Measurements from ENCODE around the gene PPP3R2.
"Not testable (repeated sequence)": the region's sequence is repeated elsewhere in the genome, so short reads cannot be mapped to it uniquely, and the experiment has no call there.

PPP3R2 gene

DNA sequence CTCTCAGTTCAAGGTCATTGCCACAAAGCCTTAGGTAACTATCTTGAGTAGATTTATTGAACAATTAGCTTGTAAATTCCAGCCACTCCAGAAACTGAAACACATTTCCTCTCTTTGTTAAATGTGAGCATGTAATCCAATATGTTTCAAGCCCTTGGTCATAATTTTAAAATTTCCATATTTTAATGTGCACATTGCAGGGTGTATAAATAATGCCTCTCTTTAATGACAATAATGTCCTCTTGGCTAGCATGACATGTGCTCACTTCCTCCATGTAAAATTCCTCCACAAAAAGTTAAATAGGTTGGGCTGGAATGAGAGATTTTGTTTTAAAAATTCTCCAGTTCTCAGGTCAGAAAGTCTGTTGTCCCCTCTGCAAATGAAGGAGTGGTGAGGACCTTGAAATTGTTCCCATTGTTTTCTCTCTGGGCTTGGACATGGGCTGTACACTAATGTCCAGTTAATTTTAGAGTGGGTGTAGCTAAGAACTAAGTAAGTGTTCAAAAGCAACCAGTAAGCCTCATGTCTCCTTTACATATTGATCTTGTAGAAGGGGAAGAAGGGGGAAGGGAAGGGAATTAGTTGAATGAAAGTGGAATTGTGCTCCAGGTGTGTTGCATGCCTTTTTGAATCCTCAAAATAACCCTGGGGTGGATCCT lies 2.9 kb downstream of the PPP3R2 start:
- no peak overlapping the region for H3K4me3 ChIP-seq (ENCODE audit: low read length)
- no peak for DNase-seq (ENCODE audit: low read depth, low spot score)

- no peak for DNase-seq (ENCODE audit: low read depth, low spot score)
- H3K4me3 ChIP-seq (ENCODE audit: low read length): no peak overlapping the region
Observed at GRCh38 chr9:101590901-101591300, 3.9 kb downstream of the PPP3R2 start.

DNA sequence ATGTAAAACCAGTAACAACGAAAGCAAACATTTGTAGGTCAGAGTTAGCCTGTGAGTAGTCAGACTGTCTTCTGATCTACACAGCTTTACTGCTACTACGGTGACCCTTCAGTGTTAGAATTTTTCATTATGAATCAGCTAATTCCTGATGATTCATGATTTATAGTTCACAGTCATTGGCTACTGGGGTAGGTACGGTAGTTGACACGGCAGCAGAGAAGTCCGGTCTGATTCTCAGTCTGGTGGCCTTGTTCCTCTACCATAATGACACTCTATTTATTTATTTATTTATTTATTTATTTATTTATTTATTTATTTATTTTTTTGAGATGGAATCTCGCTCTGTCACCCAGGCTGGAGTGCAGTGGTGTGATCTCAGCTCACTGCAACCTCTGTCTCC lies 4.7 kb downstream of the PPP3R2 start:
- not testable (repeated sequence) for H3K4me3 ChIP-seq (ENCODE audit: low read length); DNase-seq (ENCODE audit: low read depth, low spot score)

- DNase-seq (ENCODE audit: low read depth, low spot score): no peak
- no peak overlapping the region for H3K4me3 ChIP-seq (ENCODE audit: low read length)
Observed at GRCh38 chr9:101587332-101588043, 7.3 kb downstream of the PPP3R2 start.

DNA sequence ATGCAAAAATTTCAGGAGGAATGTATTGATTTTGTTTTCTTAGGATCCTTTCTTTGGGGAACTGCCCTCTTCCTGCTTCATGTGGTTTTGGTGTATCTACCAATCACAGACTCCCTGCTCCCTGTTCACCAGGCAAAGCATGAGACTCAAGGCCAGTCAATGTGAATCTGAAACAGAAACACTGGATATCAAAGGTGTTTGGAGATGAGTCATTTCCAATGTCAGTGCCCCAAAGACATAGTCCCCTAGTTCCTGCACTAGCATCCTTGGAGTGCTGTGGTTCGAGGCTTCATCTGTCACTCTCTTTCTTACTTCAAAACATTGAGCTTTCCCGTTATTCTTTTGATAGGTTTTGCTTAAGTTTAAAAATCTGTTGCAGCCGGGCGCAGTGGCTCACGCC lies 8.1 kb downstream of the PPP3R2 start:
- H3K4me3 ChIP-seq (ENCODE audit: low read length): no peak overlapping the region
- DNase-seq (ENCODE audit: low read depth, low spot score): no peak

DNA sequence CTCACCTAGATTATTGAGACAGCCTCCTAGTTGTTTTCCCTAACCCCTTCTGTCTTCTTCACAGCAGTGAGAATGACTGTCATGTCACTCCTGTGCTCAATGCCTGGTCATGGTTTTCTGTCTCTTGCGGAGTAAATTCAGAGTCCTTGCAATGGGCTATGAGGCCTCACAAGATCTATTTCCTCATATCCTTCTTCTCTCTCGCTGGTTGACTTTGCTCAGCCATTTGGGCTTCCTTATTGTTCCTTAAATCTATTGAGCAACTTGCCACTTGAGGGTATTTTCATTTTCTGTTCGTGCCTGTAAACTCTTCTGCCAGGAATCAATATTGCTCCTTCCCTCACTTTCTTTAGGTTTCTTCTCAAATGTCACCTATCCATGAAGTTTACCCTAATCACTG lies 9.0 kb downstream of the PPP3R2 start:
- DNase-seq (ENCODE audit: low read depth, low spot score): no peak
- H3K4me3 ChIP-seq (ENCODE audit: low read length): no peak overlapping the region

GRCh38 chr9:101582553-101582952 lies 12.2 kb downstream of the PPP3R2 start:
- no peak for DNase-seq (ENCODE audit: low read depth, low spot score)
- H3K4me3 ChIP-seq (ENCODE audit: low read length): no peak overlapping the region

- H3K4me3 ChIP-seq (ENCODE audit: low read length): no peak overlapping the region
Observed at GRCh38 chr9:101579711-101580545, 14.8 kb downstream of the PPP3R2 start.

GRCh38 chr9:101578378-101578777 lies 16.4 kb downstream of the PPP3R2 start:
- H3K4me3 ChIP-seq (ENCODE audit: low read length): no peak overlapping the region
- no peak for DNase-seq (ENCODE audit: low read depth, low spot score)

More at GRCh38 chr9:101579711-101580545, 14.8 kb downstream of the PPP3R2 start:
- no peak for DNase-seq (ENCODE audit: low read depth, low spot score)

GRCh38 chr9:101574731-101575333 lies 19.9 kb downstream of the PPP3R2 start:
- no peak for DNase-seq (ENCODE audit: low read depth, low spot score)

GRCh38 chr9:101572316-101572715 lies 22.5 kb downstream of the PPP3R2 start:
- DNase-seq (ENCODE audit: low read depth, low spot score): peak; percentile 19

More at GRCh38 chr9:101574731-101575333, 19.9 kb downstream of the PPP3R2 start:
- H3K4me3 ChIP-seq (ENCODE audit: low read length): no peak overlapping the region

GRCh38 chr9:101571114-101571513 lies 23.7 kb downstream of the PPP3R2 start:
- H3K4me3 ChIP-seq (ENCODE audit: low read length): no peak overlapping the region
- DNase-seq (ENCODE audit: low read depth, low spot score): no peak

More at GRCh38 chr9:101572316-101572715, 22.5 kb downstream of the PPP3R2 start:
- H3K4me3 ChIP-seq (ENCODE audit: low read length): no peak overlapping the region

GRCh38 chr9:101569741-101570501 lies 24.8 kb downstream of the PPP3R2 start:
- DNase-seq (ENCODE audit: low read depth, low spot score): peak; percentile 93
- H3K4me3 ChIP-seq (ENCODE audit: low read length): peak overlapping the region; percentile 3; the same call in 1 of the 2 replicates

GRCh38 chr9:101567725-101568350 lies 26.9 kb downstream of the PPP3R2 start:
- H3K4me3 ChIP-seq (ENCODE audit: low read length): no peak overlapping the region
- no peak for DNase-seq (ENCODE audit: low read depth, low spot score)

DNA sequence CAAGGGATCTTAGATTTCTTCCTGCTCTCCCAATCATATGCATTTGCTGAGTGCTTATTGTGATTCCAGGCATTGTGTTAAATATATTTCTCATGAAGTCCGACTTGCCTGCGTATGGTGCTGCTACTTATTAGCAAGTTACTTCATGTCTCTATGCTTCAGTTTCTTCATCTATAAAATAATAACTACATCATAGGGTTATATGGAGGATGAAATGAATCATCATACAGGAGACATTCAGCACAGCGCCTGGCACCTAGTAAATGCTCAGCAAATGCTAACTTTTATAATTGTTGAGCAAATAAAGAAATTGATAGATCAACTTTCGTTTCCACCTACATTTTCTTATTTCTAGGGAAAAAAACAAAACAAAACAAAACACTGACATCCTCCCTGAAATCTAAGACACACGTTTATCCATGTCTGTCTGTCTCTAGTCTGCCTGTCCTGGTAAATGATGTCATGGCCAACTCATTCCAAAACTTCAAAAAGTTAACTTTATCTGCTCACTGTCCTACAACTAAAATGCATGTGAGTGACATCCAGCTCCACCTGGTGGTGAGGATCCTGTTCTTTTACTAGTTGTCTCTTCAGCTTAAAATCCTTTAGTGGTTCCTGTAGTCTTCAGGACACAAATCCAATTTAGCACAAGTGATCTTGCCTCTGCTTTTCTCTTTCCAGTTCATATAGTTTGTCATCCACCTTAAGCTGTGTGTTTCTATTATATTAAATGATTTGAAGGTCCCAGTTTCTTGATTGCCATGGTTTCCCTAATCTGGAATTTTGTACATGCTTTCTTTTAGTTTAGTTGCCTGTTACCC lies 27.7 kb downstream of the PPP3R2 start:
- DNase-seq (ENCODE audit: low read depth, low spot score): peak; percentile 47
- no peak overlapping the region for H3K4me3 ChIP-seq (ENCODE audit: low read length)

DNA sequence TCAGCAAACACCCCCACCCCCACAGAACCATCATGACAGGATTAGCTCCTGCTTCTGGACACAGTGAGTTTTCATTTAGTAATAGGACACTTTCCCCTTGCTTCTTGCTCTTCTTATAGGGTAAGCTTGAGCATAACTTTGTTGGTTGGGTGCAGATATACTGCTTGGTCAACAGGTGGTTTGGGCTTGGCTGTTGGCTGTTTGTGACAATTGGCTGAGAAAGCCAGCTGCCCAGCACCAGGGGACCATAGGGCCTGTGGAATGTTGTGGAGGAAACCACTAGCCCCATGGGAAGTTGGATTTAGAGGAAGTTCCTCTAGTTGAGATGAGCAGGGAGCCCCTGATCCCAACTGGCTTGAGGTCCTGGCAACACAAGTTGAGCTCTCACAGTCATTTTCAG lies 30.5 kb downstream of the PPP3R2 start:
- DNase-seq (ENCODE audit: low read depth, low spot score): no peak
- no peak overlapping the region for H3K4me3 ChIP-seq (ENCODE audit: low read length)

DNA sequence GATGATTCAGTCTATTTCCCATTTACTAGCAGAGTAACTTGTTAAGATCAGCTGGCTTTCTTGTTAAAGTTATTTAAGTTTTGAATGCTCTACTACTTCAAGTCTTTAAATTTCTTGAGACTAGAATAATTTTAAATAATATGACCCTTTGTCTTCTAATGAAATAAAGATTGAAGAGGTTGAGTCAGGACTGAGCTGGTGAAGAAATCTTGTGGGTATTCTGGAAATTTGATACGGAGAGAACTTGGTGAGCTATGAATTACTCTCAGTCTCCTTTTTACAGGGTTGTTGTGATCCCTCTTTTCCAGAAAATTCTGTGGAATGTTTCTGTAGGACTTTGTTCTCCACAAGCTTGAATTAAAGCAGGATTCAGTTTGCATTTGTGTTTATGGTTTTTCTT lies 31.8 kb downstream of the PPP3R2 start:
- DNase-seq (ENCODE audit: low read depth, low spot score): no peak
- no peak overlapping the region for H3K4me3 ChIP-seq (ENCODE audit: low read length)

DNA sequence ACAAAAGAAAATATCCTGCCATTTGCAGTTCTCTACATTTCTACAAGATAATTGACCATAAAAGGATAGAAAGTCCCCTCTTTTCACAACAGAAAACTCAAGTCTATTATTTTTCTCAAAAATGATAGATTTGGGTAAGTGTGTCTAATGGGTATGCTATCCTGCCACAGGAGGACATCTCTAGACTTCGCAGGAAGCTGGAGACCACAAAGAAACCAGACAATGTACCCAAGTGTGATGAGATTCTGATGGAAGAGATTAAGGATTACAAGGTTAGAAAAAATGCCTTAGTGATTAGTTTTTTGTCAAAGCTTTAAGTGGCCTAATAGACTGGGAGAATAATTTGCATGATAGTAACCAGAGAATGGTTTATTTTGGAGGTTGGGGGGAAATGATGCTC lies 33.0 kb downstream of the PPP3R2 start:
- DNase-seq (ENCODE audit: low read depth, low spot score): peak; percentile 30
- H3K4me3 ChIP-seq (ENCODE audit: low read length): no peak overlapping the region

Measured in Jurkat, Clone E6-1 (cell line).